ENCODE measurements around the gene NEDD4L.

NEDD4L gene

DNA sequence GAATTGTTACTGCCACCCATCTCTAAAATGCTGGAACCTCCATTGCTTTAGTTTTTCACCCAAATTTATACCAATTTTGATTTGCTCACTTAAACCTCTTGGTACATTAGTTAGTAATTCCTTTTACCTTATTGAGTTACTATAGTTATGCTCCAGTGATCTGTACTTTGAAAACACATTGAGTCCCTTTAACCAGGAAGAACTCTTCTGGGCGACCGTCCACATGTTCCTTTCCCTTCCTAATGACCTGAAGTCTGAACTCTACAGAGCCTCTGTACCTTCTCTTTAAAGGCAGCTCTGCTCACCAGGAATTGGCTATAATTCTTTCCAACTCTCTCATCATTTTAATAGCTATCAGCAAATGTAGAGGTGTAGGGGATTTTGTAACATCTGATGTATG lies 290.0 kb downstream of the NEDD4L start:
- no peak for DNase-seq

DNA sequence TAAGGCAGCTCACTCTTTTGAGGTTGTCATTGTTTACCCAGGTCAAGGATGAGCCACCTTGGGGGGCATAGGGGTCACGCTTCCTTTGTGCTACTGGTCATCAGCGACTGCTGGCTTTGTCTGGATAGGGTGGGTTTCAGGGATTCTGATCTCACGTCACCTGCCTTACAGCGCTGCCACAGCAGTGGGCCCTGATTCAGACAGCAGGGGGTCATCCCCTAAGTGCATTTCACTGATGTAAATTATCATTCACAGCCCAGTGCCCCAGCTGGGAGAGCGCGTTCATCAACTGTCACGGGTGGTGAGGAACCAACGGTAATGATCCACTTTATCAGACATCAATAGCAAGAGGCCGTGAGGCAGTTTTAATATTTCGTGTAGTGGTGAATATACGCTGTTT lies 291.2 kb downstream of the NEDD4L start:
- no peak for DNase-seq

DNA sequence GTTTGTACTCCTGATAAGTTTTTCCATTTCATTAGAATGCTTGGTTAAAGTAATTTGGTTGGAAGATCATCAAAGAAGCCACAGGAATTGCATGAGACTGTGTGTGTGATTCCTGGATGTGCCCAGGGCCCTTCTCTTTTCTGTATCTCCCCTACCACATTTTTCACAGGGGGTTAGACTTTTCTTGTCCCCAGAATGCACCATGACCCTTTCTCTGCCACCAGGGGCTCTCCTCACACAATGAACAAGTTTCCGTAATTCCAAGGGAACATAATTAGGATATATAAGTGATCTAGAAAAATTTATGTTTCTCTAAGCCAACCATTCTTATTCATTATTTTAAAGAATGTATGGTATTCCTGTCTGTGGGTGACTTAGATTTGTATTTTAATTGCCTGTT lies 291.8 kb downstream of the NEDD4L start:
- DNase-seq = no peak

DNA sequence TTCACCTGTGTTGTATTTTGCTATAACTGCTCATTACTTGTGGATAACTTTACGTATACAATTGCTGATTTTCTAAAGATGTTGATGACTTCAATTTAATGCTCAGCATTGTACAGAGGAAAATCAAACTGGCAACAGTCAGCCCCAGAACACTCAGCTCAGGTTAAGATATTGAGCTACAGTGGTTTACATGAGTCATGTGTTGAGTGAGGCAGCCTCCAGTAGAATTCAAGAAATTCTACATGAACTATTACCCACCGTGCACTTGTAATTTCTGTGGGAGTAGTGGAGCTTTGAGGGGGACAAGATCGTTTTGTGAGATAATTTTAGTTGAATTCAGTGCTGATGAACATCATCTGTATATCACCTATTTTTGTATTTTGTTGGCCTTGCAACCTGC lies 292.6 kb downstream of the NEDD4L start:
- DNase-seq = no peak

DNA sequence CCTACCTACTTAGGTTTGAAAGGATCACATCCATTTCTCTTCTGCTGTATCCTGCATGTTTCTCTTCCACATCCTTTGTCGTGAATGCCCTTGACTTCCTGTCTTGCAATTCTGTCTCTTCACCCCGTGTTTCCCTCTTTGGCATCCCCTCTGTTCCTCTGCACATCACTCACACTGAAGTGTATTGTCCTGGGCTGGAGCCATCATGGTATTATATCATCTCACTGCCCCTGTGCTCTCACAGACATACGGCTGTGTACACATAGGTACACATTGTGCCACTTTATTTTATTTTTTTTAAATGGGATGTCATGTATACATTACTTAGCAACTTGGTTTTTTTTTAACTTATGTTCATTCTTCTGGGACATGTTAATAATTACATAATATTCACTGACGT lies 293.3 kb downstream of the NEDD4L start:
- DNase-seq = no peak

DNA sequence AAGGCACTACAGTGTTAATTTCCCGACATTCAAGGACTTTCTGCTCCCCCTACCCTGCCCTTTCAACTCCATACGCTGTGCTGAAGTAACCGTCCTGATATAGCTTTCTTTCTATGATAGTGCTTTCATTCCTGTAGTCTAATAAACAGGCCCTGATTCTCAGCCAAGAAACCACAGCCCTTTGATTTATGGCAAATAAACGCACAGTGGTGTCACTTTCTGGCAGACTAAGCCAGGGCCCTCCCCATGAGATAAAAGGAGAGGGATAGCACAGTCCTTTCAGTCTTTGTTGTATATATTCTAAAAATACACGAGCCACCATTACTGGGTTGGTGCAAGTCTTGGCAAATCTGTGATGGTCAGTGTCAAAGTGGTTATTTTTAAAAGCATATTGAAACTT lies 293.7 kb downstream of the NEDD4L start:
- no peak for DNase-seq

DNA sequence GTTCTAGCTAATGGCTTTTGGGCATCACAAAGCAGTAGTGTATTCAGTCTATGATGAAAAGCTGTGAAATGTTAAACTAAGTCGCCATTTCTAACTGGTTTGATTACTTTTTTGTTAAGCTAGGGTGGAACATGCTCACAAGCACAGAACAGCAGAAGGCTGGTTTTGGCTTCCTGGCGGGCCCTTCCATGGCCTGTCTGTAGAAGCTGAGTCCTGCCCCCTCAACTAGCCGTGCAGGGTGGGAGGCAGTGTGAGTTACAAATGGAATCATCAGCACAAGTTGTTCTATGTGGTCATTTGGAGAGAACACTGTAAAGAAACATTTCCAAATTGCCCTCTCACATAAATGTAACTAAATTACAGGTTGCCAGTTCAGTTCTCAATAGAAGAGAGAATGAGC lies 294.1 kb downstream of the NEDD4L start:
- no peak for DNase-seq

DNA sequence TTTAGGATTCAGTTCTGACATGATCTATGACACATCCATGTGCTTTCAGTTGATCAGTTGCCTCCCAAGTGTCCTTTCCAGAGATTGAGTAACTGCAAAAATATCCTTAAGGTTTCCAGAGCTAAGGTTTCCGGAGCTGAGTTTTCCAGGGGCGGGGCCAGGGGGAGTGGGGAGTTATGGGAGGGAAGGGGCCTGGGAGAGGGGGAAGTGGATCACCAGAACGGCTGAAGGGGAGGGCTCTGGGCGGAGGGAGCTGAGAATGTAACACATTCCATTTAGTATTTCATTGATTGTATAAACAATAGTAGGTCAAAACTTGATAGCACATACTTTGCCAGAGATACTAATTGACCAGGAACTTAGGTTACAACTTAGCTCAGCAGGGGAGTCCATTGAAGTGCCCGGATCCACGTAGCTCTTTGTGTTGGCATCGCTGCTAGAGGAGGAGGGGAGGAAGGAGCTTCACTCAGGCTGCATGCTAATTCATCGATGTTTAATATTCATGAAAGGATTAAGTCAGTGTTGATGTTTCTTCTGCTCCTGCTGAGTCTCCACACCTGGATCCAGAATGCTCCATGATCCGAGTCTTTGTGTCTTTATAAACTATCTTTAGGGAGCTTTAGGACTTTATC lies 295.1 kb downstream of the NEDD4L start:
- DNase-seq = no peak

DNA sequence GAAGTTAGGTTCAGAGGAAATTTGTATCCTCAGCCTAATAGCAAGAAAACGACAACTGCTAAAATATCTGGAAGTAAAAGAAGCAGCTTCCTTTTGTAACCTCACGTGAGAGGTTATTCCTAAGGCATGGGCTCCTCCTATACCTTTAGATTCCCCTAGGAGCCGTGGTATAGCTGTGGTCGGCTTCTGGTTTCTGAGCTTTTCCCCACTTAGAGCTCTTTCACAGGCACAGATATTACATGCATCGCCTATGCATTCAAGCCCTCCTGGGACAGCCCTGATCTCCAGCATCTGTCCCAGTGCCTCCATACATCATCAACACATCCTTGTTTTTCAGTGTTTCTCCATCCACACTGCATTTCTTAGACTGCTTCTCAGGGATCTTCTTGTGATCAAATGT lies 295.9 kb downstream of the NEDD4L start:
- DNase-seq = no peak

DNA sequence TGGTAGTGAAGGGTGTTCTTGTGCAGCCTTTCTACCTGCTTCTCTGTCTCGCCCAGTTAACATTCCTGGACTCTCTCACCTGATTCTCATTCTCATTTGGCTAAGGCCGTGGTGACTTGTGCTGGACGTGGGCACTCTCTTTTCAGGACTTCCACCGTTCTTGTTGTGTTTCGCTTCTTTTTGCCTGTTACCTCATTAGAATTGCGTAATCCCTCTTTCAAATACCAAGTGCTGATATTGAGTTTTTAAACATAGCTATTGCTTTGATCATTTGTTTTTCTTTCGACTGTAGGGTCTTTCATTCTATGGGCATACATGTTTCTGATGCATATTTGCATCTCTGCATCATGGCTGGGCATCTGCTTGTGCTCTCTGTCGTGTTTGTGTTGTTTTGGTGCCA lies 297.9 kb downstream of the NEDD4L start:
- no peak for DNase-seq

DNA sequence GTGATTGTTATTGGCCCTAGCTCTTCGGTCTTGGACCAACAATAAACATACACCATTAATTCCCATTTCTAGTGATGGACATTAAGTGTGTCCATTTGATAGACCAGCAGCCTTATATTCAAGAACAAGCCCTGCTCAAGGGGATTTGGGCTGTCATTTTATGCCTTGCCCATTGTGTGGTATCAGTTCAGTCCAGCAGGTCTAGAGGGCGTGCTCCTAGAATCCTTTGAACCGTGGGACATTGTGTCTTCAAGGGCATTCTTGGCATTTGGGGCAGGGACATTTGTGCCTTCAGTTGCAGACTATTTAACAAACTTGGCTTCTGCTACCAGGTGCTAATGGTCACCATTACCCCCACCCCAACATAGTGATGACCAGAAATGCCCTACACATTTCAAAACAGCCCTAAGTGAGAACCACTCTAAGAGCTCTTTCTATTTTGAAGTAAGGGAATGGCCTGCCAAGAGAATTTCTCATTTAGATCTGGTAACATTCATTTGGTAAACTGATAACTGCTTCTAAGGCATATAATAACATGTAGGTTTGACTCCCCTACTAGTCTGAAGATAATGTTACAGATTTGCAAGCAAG lies 300.1 kb downstream of the NEDD4L start:
- DNase-seq = no peak

DNA sequence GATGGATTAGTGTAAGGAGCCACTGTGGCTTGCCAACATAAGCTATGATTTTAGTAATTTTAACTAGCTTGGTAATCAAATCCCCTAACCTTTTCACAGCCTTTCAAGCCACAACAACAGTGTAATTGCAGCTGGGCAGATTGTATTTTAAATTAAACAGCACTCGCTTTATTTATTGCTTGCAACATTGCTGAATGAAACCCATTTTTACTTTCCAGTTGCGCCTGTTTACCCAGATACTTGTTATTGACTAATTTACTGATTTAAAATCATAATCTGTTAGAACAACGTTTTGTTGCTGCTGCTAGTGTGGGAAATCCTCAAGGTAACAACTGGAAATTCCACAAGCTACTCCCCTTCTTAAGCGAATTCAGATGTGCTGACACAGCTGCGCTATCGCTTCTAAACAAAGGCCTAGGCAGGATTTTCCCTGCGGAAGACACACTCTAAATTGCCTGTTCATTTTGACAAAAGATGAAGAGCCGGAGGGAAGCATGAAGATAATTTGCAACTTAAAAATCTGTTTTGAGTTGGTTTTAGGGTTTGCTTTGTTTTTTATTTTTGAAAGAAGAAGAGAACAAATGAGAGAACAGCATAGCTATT lies 300.9 kb downstream of the NEDD4L start:
- no peak for DNase-seq

DNA sequence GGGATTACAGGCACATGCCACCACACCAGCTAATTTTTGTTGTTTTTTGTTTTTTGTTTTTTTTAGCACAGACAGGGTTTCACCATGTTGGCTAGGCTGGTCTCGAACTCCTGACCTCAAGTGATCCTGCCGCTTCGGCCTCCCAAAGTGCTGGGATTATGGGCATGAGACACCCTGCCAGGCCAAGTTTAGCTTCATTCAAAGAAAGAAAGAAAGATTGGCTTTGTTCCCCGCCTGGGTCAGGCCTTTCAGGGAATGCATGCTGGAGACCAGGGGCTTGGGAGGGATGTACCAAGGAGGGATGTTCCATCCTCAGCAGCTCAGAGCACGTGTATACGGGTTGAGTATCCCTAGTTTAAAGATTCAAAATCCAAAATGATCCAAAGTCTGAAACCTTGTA lies 301.8 kb downstream of the NEDD4L start:
- no peak for DNase-seq

DNA sequence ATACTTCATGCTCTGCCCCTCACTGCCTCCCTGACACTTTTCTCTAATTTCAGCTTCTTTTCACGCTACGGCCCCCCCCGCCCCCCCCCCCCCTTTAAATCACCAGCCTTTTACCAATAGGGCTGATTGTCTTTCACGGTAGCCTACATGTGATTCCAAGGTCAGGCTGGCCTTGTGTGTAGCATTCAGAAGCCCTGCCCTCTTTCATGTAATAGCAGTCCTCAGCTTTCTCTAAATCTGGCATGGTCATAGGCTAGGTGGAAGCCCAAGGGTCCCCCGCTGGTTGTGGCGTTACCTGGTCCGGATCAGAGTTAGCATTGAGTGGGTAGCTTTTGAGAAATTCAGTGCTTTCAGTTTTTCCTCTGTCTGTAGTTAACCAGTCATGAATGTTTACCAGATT lies 303.1 kb downstream of the NEDD4L start:
- no peak for DNase-seq

DNA sequence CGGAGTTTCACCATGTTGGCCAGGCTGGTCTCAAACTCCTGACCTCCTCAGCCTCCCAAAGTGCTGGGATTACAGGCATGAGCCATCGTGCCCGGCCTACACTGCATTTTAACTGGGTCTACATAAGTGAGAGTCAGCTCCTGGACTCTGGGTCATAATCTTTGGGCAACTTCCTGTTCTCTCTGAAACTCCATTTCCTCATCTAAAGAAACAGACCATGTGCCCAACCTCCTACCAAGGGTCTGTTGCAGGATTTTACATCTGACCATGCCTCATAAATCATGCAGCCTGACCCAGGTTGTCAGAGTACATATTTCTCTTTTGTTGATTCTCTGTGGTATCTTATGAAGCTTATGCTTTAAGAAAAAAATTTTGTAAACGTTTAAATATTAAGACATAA lies 304.5 kb downstream of the NEDD4L start:
- DNase-seq = no peak

DNA sequence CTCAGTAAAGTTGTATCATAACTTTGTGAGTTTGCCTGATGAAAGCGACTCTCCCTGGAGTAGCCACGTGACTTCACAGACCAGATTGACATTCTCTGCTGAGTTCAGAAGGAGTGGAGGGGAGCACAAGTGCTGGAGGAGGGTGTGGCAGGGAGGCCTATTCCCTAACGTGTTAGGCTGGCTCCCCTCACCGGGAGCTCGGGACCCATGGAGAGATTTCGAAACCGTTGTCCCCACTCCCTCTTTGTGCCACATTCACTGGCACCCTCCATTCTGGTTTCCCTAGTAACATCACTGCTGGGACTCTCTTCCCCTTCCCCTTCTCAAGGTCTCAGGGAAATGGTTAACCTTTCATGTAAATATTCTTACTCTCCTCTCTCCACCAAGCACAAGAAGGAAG lies 304.9 kb downstream of the NEDD4L start:
- no peak for DNase-seq

DNA sequence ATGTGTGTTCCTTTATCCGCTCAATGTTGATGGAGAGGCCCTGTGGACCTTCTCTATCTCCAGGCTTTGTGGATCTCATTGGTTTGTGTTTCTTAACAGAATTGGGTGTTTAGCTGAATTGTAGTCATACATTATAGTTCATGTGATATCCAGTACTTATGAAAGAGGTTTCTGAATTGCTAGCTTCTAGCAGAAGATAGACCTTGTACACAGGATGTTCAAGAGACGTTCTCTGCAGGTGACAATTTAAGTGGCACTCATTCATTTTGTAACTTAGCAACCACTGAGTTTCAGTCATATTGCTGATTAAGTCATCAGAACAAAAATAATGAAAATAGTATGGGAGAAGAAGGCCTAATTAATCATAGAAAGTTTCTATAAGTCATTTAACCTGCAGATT lies 305.6 kb downstream of the NEDD4L start:
- DNase-seq = no peak

DNA sequence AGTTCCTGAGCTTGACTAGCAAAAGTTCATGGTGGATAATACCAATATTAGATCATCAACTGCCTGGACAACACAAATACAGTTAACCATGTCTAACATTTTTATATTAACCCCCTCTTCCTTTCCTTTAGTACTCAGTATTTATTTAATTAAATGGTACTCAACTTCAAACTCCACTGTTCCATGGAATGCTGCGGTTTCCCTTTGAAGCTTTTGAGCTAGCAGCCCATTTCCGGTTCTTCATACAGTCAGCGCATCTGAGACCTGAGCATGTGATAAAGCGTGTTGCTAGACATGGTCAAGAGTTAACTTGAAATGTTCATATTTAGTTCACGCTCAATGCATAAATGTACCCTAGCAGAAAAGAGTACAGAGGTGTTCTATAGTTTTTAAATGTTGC lies 306.5 kb downstream of the NEDD4L start:
- no peak for DNase-seq

DNA sequence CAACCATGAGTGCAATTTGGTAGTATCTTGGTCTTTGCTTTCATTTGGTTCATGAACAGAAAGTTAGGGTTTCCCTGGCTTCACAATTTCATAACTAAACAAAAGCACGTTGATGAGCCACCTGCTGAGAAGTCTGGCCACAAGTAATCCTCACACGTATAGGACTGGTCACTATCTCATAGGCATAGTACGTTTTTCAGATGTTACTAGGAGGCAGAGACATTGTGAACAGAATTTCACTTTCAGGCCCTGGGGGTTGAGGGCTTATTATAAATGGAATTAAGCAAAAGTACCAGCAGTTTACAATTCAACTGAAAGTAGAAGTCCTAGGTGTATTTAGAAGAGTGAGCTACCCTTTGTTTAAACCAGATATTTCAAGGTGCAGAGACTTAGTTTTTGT lies 307.8 kb downstream of the NEDD4L start:
- no peak for DNase-seq

DNA sequence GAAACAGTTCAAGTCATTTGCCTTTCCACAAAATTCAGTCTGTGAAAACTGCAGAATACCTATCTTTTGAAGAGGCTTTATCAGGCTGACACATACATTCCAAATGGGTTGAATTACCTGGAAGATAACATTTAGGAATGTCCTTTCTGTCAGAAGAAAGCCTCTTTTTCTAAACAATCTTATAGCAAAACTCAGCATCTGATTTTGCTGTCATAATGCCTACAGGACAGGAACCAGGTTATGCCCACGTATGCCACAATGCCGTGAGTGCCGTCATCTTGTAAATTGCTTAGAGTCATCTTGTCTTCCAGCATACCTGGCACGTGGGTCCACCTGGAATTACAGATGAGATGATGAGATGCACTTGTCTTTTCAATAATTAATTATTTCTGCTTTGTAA lies 309.6 kb downstream of the NEDD4L start:
- no peak for DNase-seq

DNA sequence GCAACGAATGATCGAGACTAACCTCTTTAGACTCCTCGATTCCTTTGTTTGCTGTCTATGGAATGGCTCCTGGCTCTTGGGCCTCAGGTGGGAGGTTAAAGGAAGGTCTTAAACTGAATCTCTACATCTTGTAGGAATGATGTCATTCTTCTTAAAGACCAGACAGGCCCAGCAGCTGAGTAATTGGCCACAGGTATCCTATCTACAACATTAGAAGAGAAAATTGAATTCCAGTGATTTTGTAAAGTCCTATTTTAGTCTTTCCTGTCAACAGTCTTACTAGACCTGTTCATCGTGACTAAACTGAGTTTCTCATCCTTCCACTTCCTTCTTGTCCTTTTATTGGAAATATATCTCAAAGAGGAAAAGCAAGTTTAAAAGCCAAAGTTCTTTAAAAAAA lies 310.0 kb downstream of the NEDD4L start:
- no peak for DNase-seq

DNA sequence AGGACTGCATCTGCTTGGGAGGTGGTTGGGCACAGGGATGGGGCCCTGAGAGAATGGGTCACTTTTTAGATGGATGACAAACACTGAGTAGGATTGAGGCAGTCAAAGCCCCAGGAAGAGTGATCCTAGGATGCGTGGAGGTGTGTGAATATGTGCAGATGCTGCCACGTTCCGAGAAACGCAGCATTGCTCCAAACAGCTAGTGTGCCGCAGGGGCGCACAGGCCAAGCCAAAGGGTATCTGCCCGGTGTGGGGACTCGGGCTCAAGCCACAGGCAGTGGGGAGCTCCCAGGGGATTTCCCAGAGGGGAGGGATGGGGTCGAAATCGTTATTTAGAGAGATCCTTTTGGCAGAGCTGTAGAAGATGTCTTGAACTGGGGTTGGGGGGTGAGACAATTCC lies 310.8 kb downstream of the NEDD4L start:
- DNase-seq = no peak

DNA sequence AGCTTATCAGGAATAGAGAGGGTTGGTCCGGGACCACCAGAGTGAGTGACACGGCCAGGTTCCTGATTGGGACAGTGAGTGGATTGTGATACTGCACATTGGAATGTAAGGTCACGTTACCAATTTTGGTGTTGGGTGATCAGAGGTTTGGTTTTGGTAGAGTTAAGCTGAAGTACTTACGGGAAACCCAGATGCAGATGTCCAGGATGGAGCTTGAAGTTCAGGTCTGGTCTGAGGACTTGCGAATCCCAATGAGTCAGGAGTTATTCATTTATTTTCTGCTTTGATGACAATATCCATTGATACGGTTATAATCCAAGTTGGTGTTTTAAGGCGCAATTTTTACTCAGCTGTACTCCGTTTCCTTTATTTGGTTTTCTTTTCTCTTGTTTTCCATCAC lies 311.2 kb downstream of the NEDD4L start:
- DNase-seq = no peak

DNA sequence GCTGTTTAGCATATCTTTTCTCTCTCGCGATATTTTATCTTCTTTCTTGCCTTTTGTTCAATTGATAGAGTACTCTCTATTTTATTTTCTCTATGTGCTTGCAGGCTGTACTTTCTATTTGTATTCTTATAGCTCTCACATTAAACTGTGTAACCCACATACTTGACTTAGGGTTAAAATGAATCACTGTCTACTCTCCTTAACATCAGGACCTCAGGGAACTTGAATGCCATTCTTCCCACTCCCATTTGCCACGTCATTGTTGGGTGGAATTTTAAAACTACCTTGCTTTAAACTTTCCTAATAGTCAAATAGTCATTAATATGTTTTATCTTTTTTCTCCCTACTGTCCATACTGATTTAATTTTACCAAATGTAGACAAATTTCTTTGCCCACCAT lies 315.2 kb downstream of the NEDD4L start:
- no peak for DNase-seq

DNA sequence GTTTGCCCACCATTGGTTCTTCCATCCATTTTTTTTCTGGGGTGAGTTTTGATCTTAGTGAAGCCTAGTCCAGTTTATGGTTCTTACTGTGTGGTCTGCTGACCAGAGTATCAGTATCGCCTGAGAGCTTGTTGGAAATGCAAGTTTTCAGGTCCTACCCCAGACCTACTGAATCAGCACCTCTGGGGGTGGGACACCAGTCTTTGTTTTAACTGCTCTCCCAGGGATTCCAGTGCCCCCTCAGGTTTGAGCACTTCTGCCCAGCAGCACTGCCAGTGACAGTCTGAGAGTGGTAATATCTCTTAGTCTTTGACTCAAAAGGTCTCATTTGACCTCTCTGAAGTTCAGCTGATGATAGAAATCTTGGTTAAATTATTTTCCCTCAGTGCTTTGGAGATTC lies 315.6 kb downstream of the NEDD4L start:
- no peak for DNase-seq

All from CD4-positive, alpha-beta T cell treated with Interleukin-4 for 4 hours (primary cell).